Activated T-cell treated with anti-CD3 and anti-CD28 coated beads for 48 hours (primary cell): ENCODE data around the gene LPAR6.

Experiments used
- DNase-seq: peaks from one replicate; pipeline ENCODE4 v3.0.0-alpha.2; 2020; ENCODE audit warnings: low read depth

Gene LPAR6

GRCh38 chr13:48369988-48370387, 42.9 kb downstream of the LPAR6 start:
- DNase-seq: no peak
